ENCODE measurements around the gene TICAM2.

TICAM2 gene

GRCh38 chr5:115607935-115608334, 5.7 kb upstream of the TICAM2 start:
- no peak overlapping the region for H3K4me3 ChIP-seq (ENCODE audit: insufficient read length, low read depth)
- TF ChIP-seq SUZ12 (IDR thresholded peaks at IDR 0.05; ENCODE audit: extremely low read depth, insufficient read depth, insufficient read length) (no peak), ZNF274 (IDR thresholded peaks at IDR 0.05; ENCODE audit: low read depth, low read length) (no peak), YY1 (IDR thresholded peaks at IDR 0.05; ENCODE audit: insufficient read depth, insufficient read length) (no peak)
- DNase-seq (ENCODE audit: low read depth, low spot score) = no peak

GRCh38 chr5:115605436-115605835, 3.2 kb upstream of the TICAM2 start:
- H3K27me3 ChIP-seq (ENCODE audit: insufficient read depth, insufficient read length) = no peaks in the 10 kb centered on the region
- no peak overlapping the region for H3K9ac ChIP-seq (ENCODE audit: insufficient read length, low read depth)
- H3K36me3 ChIP-seq (ENCODE audit: insufficient read depth, insufficient read length, low read length) = no peaks in the 10 kb centered on the region
- TF ChIP-seq YY1 (IDR thresholded peaks at IDR 0.05; ENCODE audit: insufficient read depth, insufficient read length) (no peak), SUZ12 (IDR thresholded peaks at IDR 0.05; ENCODE audit: extremely low read depth, insufficient read depth, insufficient read length) (no peak), ZNF274 (IDR thresholded peaks at IDR 0.05; ENCODE audit: low read depth, low read length) (no peak)
- no peaks in the 10 kb centered on the region for H3K4me1 ChIP-seq (ENCODE audit: insufficient read depth, insufficient read length)
- H3K4me3 ChIP-seq (ENCODE audit: insufficient read length, low read depth) = no peak overlapping the region
- no peak for DNase-seq (ENCODE audit: low read depth, low spot score)
- no peaks in the 10 kb centered on the region for H3K9me3 ChIP-seq (ENCODE audit: insufficient read depth, low read length)

More at GRCh38 chr5:115607935-115608334, 5.7 kb upstream of the TICAM2 start:
- Histone ChIP-seq H3K9me3 (ENCODE audit: insufficient read depth, low read length) (no peaks in the 10 kb centered on the region), H3K4me1 (ENCODE audit: insufficient read depth, insufficient read length) (no peaks in the 10 kb centered on the region), H3K27me3 (ENCODE audit: insufficient read depth, insufficient read length) (no peaks in the 10 kb centered on the region), H3K9ac (ENCODE audit: insufficient read length, low read depth) (no peak overlapping the region), H3K36me3 (ENCODE audit: insufficient read depth, insufficient read length, low read length) (peaks cover 4% of the 10 kb centered on the region)

GRCh38 chr5:115602591-115603125, 379 bp upstream of the TICAM2 start:
- no peak overlapping the region for H3K9ac ChIP-seq (ENCODE audit: insufficient read length, low read depth)
- H3K9me3 ChIP-seq (ENCODE audit: insufficient read depth, low read length) = no peaks in the 10 kb centered on the region
- no peak for DNase-seq (ENCODE audit: low read depth, low spot score)
- TF ChIP-seq ZNF274 (IDR thresholded peaks at IDR 0.05; ENCODE audit: low read depth, low read length) (no peak), SUZ12 (IDR thresholded peaks at IDR 0.05; ENCODE audit: extremely low read depth, insufficient read depth, insufficient read length) (no peak), YY1 (IDR thresholded peaks at IDR 0.05; ENCODE audit: insufficient read depth, insufficient read length) (no peak)
- no peaks in the 10 kb centered on the region for H3K4me1 ChIP-seq (ENCODE audit: insufficient read depth, insufficient read length)
- H3K36me3 ChIP-seq (ENCODE audit: insufficient read depth, insufficient read length, low read length) = no peaks in the 10 kb centered on the region
- H3K27me3 ChIP-seq (ENCODE audit: insufficient read depth, insufficient read length) = no peaks in the 10 kb centered on the region
- H3K4me3 ChIP-seq (ENCODE audit: insufficient read length, low read depth) = peak overlapping the region; percentile 45

GRCh38 chr5:115600766-115601165, 1.5 kb downstream of the TICAM2 start:
- Histone ChIP-seq H3K27me3 (ENCODE audit: insufficient read depth, insufficient read length) (no peaks in the 10 kb centered on the region), H3K4me3 (ENCODE audit: insufficient read length, low read depth) (no peak overlapping the region), H3K36me3 (ENCODE audit: insufficient read depth, insufficient read length, low read length) (no peaks in the 10 kb centered on the region), H3K4me1 (ENCODE audit: insufficient read depth, insufficient read length) (no peaks in the 10 kb centered on the region), H3K9ac (ENCODE audit: insufficient read length, low read depth) (no peak overlapping the region), H3K9me3 (ENCODE audit: insufficient read depth, low read length) (no peaks in the 10 kb centered on the region)
- no peak for DNase-seq (ENCODE audit: low read depth, low spot score)
- TF ChIP-seq ZNF274 (IDR thresholded peaks at IDR 0.05; ENCODE audit: low read depth, low read length) (no peak), YY1 (IDR thresholded peaks at IDR 0.05; ENCODE audit: insufficient read depth, insufficient read length) (no peak), SUZ12 (IDR thresholded peaks at IDR 0.05; ENCODE audit: extremely low read depth, insufficient read depth, insufficient read length) (no peak)

- Histone ChIP-seq H3K36me3 (ENCODE audit: insufficient read depth, insufficient read length, low read length) (no peaks in the 10 kb centered on the region), H3K9ac (ENCODE audit: insufficient read length, low read depth) (no peak overlapping the region), H3K4me3 (ENCODE audit: insufficient read length, low read depth) (no peak overlapping the region), H3K9me3 (ENCODE audit: insufficient read depth, low read length) (no peaks in the 10 kb centered on the region), H3K27me3 (ENCODE audit: insufficient read depth, insufficient read length) (no peaks in the 10 kb centered on the region), H3K4me1 (ENCODE audit: insufficient read depth, insufficient read length) (no peaks in the 10 kb centered on the region)
- TF ChIP-seq YY1 (IDR thresholded peaks at IDR 0.05; ENCODE audit: insufficient read depth, insufficient read length) = no peak
- TF ChIP-seq SUZ12 (IDR thresholded peaks at IDR 0.05; ENCODE audit: extremely low read depth, insufficient read depth, insufficient read length) = no peak
- no peak for TF ChIP-seq ZNF274 (IDR thresholded peaks at IDR 0.05; ENCODE audit: low read depth, low read length)
- DNase-seq (ENCODE audit: low read depth, low spot score) = no peak
Observed at GRCh38 chr5:115599924-115600323, 2.4 kb downstream of the TICAM2 start.

GRCh38 chr5:115599502-115599901, 2.8 kb downstream of the TICAM2 start:
- TF ChIP-seq ZNF274 (IDR thresholded peaks at IDR 0.05; ENCODE audit: low read depth, low read length) = no peak
- no peak for TF ChIP-seq YY1 (IDR thresholded peaks at IDR 0.05; ENCODE audit: insufficient read depth, insufficient read length)
- no peak for TF ChIP-seq SUZ12 (IDR thresholded peaks at IDR 0.05; ENCODE audit: extremely low read depth, insufficient read depth, insufficient read length)
- H3K27me3 ChIP-seq (ENCODE audit: insufficient read depth, insufficient read length) = no peaks in the 10 kb centered on the region
- peak overlapping the region; percentile 32 for H3K9ac ChIP-seq (ENCODE audit: insufficient read length, low read depth)
- H3K36me3 ChIP-seq (ENCODE audit: insufficient read depth, insufficient read length, low read length) = no peaks in the 10 kb centered on the region
- no peaks in the 10 kb centered on the region for H3K4me1 ChIP-seq (ENCODE audit: insufficient read depth, insufficient read length)
- DNase-seq (ENCODE audit: low read depth, low spot score) = no peak
- H3K4me3 ChIP-seq (ENCODE audit: insufficient read length, low read depth) = no peak overlapping the region
- H3K9me3 ChIP-seq (ENCODE audit: insufficient read depth, low read length) = no peaks in the 10 kb centered on the region

GRCh38 chr5:115594128-115595047, 7.9 kb downstream of the TICAM2 start:
- Histone ChIP-seq H3K9me3 (ENCODE audit: insufficient read depth, low read length) (no peaks in the 10 kb centered on the region), H3K9ac (ENCODE audit: insufficient read length, low read depth) (no peak overlapping the region), H3K27me3 (ENCODE audit: insufficient read depth, insufficient read length) (no peaks in the 10 kb centered on the region), H3K4me1 (ENCODE audit: insufficient read depth, insufficient read length) (no peaks in the 10 kb centered on the region), H3K4me3 (ENCODE audit: insufficient read length, low read depth) (no peak overlapping the region), H3K36me3 (ENCODE audit: insufficient read depth, insufficient read length, low read length) (no peaks in the 10 kb centered on the region)
- DNase-seq (ENCODE audit: low read depth, low spot score) = no peak
- TF ChIP-seq YY1 (IDR thresholded peaks at IDR 0.05; ENCODE audit: insufficient read depth, insufficient read length) = no peak
- TF ChIP-seq SUZ12 (IDR thresholded peaks at IDR 0.05; ENCODE audit: extremely low read depth, insufficient read depth, insufficient read length) = no peak
- no peak for TF ChIP-seq ZNF274 (IDR thresholded peaks at IDR 0.05; ENCODE audit: low read depth, low read length)

Measured in NT2/D1 (cell line).